Transverse colon (tissue), 4 donors: ENCODE data around the gene TSR3. TPM values are rescaled to one million over a fixed set of nuclear protein-coding genes. Genes with fewer than 3 reads are reported as not detected.

Experiments
- DNase-seq: peaks from one replicate; pipeline ENCODE4 v3.0.0-alpha.2; 2019
- H3K27ac ChIP-seq, 4 donors: fragments of 200-600 bp; sonication (generic); 2 replicates each; pipeline ENCODE4 v1.5.1; 2016 to 2018; ENCODE audit warnings: inconsistent platforms in 4 of 4
- H3K27me3 ChIP-seq: fragments of 200-600 bp; sonication (generic); 2 replicates; pipeline ENCODE4 v1.5.1; 2017; ENCODE audit warnings: inconsistent platforms
- H3K36me3 ChIP-seq, 4 donors: fragments of 200-600 bp; sonication (generic); 2 replicates each; pipeline ENCODE4 v1.5.1; 2017 to 2019; ENCODE audit warnings: inconsistent platforms in 4 of 4
- H3K4me1 ChIP-seq, 4 donors: fragments of 200-600 bp; sonication (generic); 2 replicates each; pipeline ENCODE4 v1.5.1; 2017 to 2020; ENCODE audit warnings: inconsistent platforms in 4 of 4
- H3K4me3 ChIP-seq, 4 donors: fragments of 200-600 bp; sonication (generic); 1 replicate in 1 of 4; 2 replicates in 3 of 4; pipeline versions ENCODE4 v1.5.1 to v1.6.1; 2017 to 2019; ENCODE audit warnings: inconsistent platforms in 4 of 4
- H3K9me3 ChIP-seq, 2 donors: fragments of 200-600 bp; sonication (generic); 2 replicates each; pipeline ENCODE4 v1.5.1; 2017 to 2019; ENCODE audit warnings: inconsistent platforms in 2 of 2
- CTCF ChIP-seq, 5 experiments: fragments of 200-600 bp in 3 of 5; fragments of 450-650 bp in 2 of 5; sonication (generic) in 3 of 5; IDR thresholded peaks; 1 replicate in 2 of 5; 2 replicates in 3 of 5; pipeline ENCODE4 v1.5.1; 2016 to 2017; ENCODE audit warnings: antibody characterized with exemption in 5 of 5, inconsistent platforms in 3 of 5, mild to moderate bottlenecking in 2 of 5, moderate library complexity in 1 of 5
- EP300 ChIP-seq: sonication (generic); formaldehyde crosslinking; IDR thresholded peaks from one replicate; pipeline ENCODE4 v1.6.1; 2017; ENCODE audit warnings: antibody characterized with exemption, low read depth
- POLR2A ChIP-seq: fragments of 450-650 bp; IDR thresholded peaks from one replicate; pipeline ENCODE4 v1.6.1; 2016; ENCODE audit warnings: antibody characterized with exemption, mild to moderate bottlenecking, moderate library complexity
- POLR2AphosphoS5 ChIP-seq, 3 donors: sonication (generic); formaldehyde crosslinking; IDR thresholded peaks; one replicate each; pipeline ENCODE4 v1.6.1; 2016; ENCODE audit warnings: antibody characterized with exemption in 3 of 3
- WGBS, 2 donors: methylation state at CpG; one replicate each; pipeline ENCODE4 v1.1.5; 2018; ENCODE audit warnings: low coverage in 1 of 2; 5-methylcytosine and 5-hydroxymethylcytosine counted together
- in situ Hi-C, 4 donors: fragments of 200-750 bp; cut with MboI; loops; one replicate each; pipeline versions ENCODE4 v1.15.0 to v1.15.1; 2017; ENCODE audit warnings: low sequenced_read_pairs in 3 of 4, low pct_ligation_motif_present in 1 of 4, low pct_unique_long_range_greater_than_20kb in 1 of 4
- intact Hi-C: fragments of 100-400 bp; cut with DNase I; formaldehyde crosslinking; loops from one replicate; pipeline ENCODE4 v1.15.1; 2023; ENCODE audit warnings: low total_unique reads
- total RNA-seq, 4 donors: library from RNA; depleted of rRNA; stranded (reverse); fragments of >200 nt; gene quantifications; one replicate each; pipeline ENCODE4 v1.1.0, GENCODE V29; 2016

TSR3 gene
- total RNA-seq, 4 donors from 2014 or later: 56.4 to 135 (median 75.3) TPM

- TF ChIP-seq POLR2A (no peak), POLR2AphosphoS5 (IDR thresholded peaks at IDR 0.05) (no peak), EP300 (no peak), CTCF (IDR thresholded peaks at IDR 0.05) (no peak)
- Histone ChIP-seq H3K4me3 (no peak overlapping the region), H3K4me1 (no peaks in the 10 kb centered on the region), H3K27ac (no peak overlapping the region), H3K9me3 (no peaks in the 10 kb centered on the region), H3K36me3 (peaks cover 0 to 23% (median 11%) of the 10 kb centered on the region in 4 donors), H3K27me3 (no peaks in the 10 kb centered on the region)
- in situ Hi-C loops (no loop called here), intact Hi-C loops (no loop called here)
- no peak for DNase-seq
- 94% methylated on average over 43 of the region's 43 CpGs; no CpG with 5 or more reads in 1 of the 2 donors for WGBS, 2 donors
Measured at GRCh38 chr16:1361685-1362360, 10.1 kb upstream of the TSR3 start.

GRCh38 chr16:1357906-1358566 is 6.4 kb upstream of the TSR3 start:
- Histone ChIP-seq H3K9me3 (no peaks in the 10 kb centered on the region), H3K27ac (no peak overlapping the region), H3K4me3 (no peak overlapping the region), H3K4me1 (peaks cover 0 to 10% (median 6%) of the 10 kb centered on the region in 4 donors), H3K36me3 (peaks cover 0 to 14% (median 6%) of the 10 kb centered on the region in 4 donors), H3K27me3 (no peaks in the 10 kb centered on the region)
- intact Hi-C loops (no loop called here), in situ Hi-C loops (no loop called here)
- no peak for DNase-seq
- TF ChIP-seq EP300: no peak
- no peak for TF ChIP-seq POLR2AphosphoS5 (IDR thresholded peaks at IDR 0.05)
- no peak for TF ChIP-seq POLR2A
- no peak for TF ChIP-seq CTCF (IDR thresholded peaks at IDR 0.05)
- 83 to 91% methylated on average over 4 to 19 of the region's 19 CpGs for WGBS, 2 donors

GRCh38 chr16:1356061-1356900 is 4.6 kb upstream of the TSR3 start:
- 81 to 100% methylated on average over 2 to 22 of the region's 33 CpGs for WGBS, 2 donors

More at GRCh38 chr16:1356061-1356900, 4.6 kb upstream of the TSR3 start:
- no peak for TF ChIP-seq POLR2AphosphoS5 (IDR thresholded peaks at IDR 0.05)
- TF ChIP-seq POLR2A: no peak
- TF ChIP-seq CTCF (IDR thresholded peaks at IDR 0.05): no peak
- no peak for TF ChIP-seq EP300
- peaks cover 0 to 4% (median 0%) of the 10 kb centered on the region in 4 donors for H3K36me3 ChIP-seq
- H3K4me3 ChIP-seq: no peak overlapping the region
- no peak overlapping the region for H3K27ac ChIP-seq
- H3K27me3 ChIP-seq: no peaks in the 10 kb centered on the region
- H3K9me3 ChIP-seq: no peaks in the 10 kb centered on the region
- in situ Hi-C loops (no loop called here), intact Hi-C loops (no loop called here)
- DNase-seq: no peak
- peaks cover 5 to 18% (median 15%) of the 10 kb centered on the region in 4 donors for H3K4me1 ChIP-seq
